Stimulated activated CD4-positive, alpha-beta T cell treated with anti-CD3 and anti-CD28 coated beads, TNF-alpha, amount 100 ng/mL, for 24 hours (primary cell): ENCODE data around the gene PIGBOS1.
A peak's percentile ranks its signal among the peaks of the same experiment; 100 is the strongest.
"Not testable (repeated sequence)": the region's sequence is repeated elsewhere in the genome, so short reads cannot be mapped to it uniquely, and the experiment has no call there.

Experiments used
- DNase-seq, 3 experiments: peaks; one replicate each; pipeline ENCODE4 v3.0.0-alpha.2; 2020; ENCODE audit warnings: low read depth in 3 of 3

PIGBOS1 gene

GRCh38 chr15:55318588-55319494 is at the start of gene PIGBOS1, which contains the start of gene PIGB:
Gene PIGBOS1 (minus strand): TSS chr15:55319123. CDS start chr15:55317792, 1,331 bp downstream.
Gene PIGB (plus strand): TSS chr15:55319222. CDS start chr15:55319251, 29 bp downstream.
- peak; percentile 49 to 73 (median 60) for DNase-seq

GRCh38 chr15:55366981-55367380 is 48.1 kb upstream of the PIGBOS1 start:
- DNase-seq, result no peak

- no peak for DNase-seq
These were observed 43.7 kb upstream of the PIGBOS1 start for GRCh38 chr15:55362641-55363040.

- no peak for DNase-seq
These were observed 42.1 kb upstream of the PIGBOS1 start for GRCh38 chr15:55361048-55361447.

GRCh38 chr15:55360256-55360655 is 41.3 kb upstream of the PIGBOS1 start:
- no peak for DNase-seq

- DNase-seq, result no peak
These were observed 39.5 kb upstream of the PIGBOS1 start for GRCh38 chr15:55358471-55358870.

- DNase-seq, result no peak
These were observed 38.9 kb upstream of the PIGBOS1 start for GRCh38 chr15:55357774-55358173.

- DNase-seq, result no peak
These were observed 38.2 kb upstream of the PIGBOS1 start for GRCh38 chr15:55356985-55357585.

- DNase-seq, result no peak
These were observed 34.1 kb upstream of the PIGBOS1 start for GRCh38 chr15:55353025-55353424.

- no peak for DNase-seq
These were observed 30.4 kb upstream of the PIGBOS1 start for GRCh38 chr15:55349282-55349681.

- no peak for DNase-seq
These were observed 29.4 kb upstream of the PIGBOS1 start for GRCh38 chr15:55348281-55348778.

GRCh38 chr15:55344206-55344605 is 25.3 kb upstream of the PIGBOS1 start:
- DNase-seq, result no peak

- DNase-seq, result no peak
These were observed 24.2 kb upstream of the PIGBOS1 start for GRCh38 chr15:55343168-55343567.

GRCh38 chr15:55337160-55337559 is 18.2 kb upstream of the PIGBOS1 start:
- no peak for DNase-seq

GRCh38 chr15:55334997-55335396 is 16.1 kb upstream of the PIGBOS1 start:
- no peak for DNase-seq

GRCh38 chr15:55334371-55334770 is 15.4 kb upstream of the PIGBOS1 start:
- no peak for DNase-seq

- no peak for DNase-seq
These were observed 8.5 kb upstream of the PIGBOS1 start for GRCh38 chr15:55327387-55327786.

GRCh38 chr15:55322467-55322866 is 3.5 kb upstream of the PIGBOS1 start:
- no peak for DNase-seq

- no peak for DNase-seq
These were observed 2.0 kb upstream of the PIGBOS1 start for GRCh38 chr15:55320963-55321362.

- DNase-seq, result no peak
These were observed 1.3 kb upstream of the PIGBOS1 start for GRCh38 chr15:55320238-55320550.

- DNase-seq, result no peak
These were observed 764 bp upstream of the PIGBOS1 start for GRCh38 chr15:55319537-55320237.

GRCh38 chr15:55302801-55303200 is 16.1 kb downstream of the PIGBOS1 start:
- DNase-seq, result not testable (repeated sequence)
